GM19455 (cell line): ENCODE data around the gene ACACB.

Source experiments
- ATAC-seq: cut with Tn5 transposase; IDR thresholded peaks from one replicate; pipeline ENCODE4 v1.9.1; 2021; ENCODE audit not compliant: unreplicated experiment

ACACB gene

DNA sequence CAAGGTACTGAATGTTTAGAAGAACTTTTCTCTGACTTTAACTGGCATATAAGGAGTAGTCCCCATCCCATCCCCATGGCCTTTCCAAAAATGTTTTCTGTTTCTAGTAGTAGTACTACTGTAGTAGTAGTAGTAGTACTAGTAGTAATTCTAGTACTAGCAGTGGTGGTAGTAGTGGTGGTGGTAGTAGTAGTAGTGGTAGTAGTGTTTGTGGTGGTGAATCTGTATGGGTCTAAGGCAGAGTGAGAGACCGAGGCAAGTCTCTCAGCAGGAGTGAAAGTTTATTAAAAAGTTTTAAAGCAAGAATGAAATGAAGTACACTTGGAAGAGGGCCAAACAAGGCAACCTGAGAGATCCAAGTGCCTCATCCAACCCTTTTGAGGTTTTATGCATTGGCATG lies 134.1 kb downstream of the ACACB start:
- no peak for ATAC-seq

DNA sequence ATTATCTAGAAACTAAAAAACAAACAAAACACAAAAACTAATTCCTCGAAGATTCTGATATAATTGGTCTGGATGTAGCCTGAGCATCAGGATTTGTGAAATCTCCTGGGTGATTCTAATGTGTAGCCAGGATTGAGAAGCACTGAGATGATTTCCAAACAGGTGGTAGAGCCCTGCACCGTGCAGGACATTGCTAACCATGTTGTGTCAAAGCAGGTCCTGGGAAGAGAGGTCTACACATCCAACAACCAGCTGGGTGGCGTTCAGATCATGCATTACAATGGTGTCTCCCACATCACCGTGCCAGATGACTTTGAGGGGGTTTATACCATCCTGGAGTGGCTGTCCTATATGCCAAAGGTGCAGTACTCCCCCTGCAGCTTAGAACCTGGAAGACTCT lies 136.4 kb downstream of the ACACB start:
- no peak for ATAC-seq

DNA sequence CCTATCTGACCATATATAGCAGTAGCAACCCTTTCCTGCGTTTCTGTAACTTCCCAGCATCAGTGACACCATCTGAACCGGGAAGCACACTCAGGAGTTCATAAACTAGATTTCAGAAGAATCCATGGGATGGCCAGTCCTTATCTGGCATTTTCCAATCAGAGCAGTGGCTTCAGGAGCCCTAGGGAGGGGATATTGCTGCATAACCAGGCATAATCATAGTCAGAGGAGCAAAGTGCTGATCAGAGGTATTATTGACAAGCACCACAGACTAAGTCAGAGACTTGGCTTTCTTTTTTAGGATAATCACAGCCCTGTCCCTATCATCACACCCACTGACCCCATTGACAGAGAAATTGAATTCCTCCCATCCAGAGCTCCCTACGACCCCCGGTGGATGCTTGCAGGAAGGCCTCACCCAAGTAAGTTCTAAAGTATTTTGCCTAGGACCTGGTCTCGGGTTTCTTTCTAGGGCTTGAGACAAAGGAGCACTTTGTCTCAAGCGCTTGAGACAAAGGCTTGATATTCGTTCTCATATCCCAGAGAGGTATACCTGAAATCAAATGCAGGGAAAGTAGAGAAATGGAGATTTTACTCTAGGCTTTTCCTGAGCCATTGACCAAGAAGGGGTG lies 137.6 kb downstream of the ACACB start:
- ATAC-seq: no peak

DNA sequence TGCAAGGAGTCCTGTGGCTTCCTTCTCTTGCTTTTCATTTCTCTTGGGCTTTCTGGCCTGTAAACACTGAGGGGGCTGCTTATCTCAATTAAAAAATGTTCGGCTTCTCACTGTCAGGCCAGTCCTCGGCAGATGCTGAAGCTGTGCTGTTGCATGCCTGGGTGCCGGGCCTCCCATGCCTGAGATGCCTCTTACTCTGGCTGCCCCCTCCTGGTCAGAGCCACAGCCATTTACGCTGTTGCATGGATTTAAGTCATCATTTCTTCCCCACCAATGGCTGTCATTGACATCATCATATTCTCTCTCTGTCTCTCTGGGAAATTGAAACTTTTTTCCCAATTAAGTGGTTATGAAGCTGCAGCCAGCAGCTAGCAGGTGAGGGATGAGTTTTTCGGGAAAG lies 139.0 kb downstream of the ACACB start:
- ATAC-seq: no peak

DNA sequence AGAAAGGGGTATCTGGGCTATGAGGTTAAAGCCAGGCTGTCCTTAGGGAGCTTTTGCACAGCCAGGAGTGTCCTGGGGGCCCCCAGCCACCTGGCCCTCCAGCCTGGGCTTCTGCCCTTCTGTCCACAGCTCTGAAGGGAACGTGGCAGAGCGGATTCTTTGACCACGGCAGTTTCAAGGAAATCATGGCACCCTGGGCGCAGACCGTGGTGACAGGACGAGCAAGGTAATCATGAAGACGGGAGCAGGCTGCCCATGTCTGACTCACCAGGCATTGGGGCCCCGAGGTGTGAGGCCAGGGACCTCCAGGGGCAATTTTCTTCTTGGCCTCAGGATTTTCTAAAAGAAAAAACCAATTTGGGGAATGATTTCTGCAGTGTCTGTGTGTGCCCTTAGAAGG lies 139.6 kb downstream of the ACACB start:
- no peak for ATAC-seq

DNA sequence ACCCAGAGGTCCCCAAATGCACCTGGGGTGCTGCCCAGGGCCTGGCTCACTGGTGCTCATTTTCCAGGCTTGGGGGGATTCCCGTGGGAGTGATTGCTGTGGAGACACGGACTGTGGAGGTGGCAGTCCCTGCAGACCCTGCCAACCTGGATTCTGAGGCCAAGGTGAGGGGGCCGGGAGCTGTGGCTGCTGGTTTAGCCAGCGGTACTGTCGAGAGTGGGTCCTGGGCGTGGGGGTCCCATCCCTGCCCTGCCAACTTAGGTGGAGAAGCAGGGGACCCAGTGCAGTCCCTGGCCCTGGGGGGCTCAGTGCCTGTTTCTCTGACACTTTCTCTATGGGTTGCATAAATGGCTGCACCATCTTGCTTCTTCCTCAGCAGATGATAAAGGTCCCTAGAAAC lies 141.8 kb downstream of the ACACB start:
- no peak for ATAC-seq

DNA sequence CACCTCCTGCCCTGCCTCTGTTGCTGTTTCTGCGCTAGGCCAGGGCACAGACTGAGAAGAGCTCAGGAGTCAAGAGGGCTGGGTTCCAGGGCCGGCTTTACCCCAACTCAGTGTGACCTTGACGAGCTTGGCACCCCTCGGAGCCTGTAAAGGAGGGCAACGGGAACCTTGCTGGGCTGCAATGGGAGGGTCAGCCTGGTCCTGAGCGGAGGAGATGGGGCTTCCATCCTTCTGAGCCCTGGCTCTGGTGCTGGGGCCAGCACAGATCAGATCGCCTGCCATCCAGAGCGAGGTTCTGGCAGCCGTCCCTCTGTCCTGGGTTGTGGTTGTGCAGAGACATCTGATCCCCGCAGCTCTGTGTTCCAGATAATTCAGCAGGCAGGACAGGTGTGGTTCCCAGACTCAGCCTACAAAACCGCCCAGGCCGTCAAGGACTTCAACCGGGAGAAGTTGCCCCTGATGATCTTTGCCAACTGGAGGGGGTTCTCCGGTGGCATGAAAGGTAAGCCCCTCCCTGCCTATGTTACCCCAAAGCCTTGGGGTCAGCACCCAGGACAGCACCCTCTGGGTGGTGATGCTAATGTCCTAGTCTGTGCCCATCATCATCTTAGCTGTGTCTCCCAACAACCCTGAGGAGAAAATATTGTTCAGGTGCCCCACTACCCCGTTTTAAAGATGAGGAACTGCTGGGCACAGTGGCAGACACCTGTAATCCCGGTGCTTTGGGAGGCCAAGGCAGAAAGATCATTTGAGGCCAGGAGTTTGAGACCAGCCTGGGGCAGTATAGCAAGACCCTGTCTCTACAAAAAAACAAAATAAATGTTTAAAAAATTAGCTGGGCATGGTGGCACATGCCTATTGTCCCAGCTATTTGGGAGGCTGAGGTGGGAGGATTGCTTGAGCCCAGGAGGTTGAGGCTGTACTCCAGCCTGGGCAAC lies 142.5 kb downstream of the ACACB start:
- no peak for ATAC-seq

DNA sequence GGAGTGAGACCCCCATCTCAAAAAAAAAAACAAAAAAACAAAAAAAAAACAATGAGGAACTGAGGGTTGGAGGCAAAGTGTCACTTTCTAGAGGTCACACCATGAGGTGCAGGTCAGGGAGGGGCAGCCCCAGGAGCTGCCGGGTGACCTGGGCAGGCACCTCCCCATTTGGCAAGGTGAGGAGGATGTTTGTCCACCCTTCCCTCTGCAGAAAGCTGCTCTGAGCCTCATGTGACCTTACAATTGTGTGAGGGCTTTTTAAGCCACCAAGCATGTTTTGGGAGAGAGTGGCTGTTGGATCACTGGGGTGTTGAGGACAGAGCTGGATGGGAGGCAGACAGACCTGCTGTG lies 143.1 kb downstream of the ACACB start:
- no peak for ATAC-seq

DNA sequence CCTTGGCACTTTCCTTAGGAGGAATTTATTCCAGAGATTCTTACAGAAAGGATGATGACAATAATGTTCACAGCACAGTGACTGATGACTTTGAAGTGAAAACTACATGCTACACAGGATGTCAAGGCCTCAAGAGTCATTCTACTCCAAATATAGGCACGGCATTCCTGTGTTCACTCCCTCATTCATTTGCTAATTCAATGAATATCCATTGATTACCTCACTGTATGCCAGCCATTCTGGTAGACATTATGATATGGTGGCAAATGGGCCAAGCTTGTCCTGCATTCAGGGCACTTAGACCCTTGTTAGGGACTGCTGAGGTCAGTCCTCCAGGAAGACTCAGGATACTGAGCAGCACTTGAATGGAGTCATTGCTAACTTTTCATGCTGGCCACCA lies 144.7 kb downstream of the ACACB start:
- ATAC-seq: no peak

DNA sequence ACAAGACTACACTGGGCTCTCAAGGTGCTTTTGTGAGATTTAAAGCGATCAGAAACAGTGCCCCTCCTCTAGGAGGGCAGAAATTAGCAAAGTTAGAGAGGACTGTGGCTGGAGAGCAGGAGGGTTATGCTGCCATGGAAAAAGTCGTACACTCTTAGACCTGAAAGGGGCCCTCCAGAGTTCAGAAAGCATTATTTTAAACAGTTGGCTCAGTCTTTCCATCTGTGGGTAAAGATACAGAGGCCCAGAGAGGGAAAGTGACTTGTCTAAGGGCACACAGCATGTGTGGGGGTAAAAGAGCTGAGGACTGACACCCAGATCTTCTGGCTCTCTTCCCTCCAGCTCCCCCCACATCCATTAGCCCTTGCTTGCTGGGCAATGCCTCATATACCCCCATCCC lies 145.6 kb downstream of the ACACB start:
- no peak for ATAC-seq

DNA sequence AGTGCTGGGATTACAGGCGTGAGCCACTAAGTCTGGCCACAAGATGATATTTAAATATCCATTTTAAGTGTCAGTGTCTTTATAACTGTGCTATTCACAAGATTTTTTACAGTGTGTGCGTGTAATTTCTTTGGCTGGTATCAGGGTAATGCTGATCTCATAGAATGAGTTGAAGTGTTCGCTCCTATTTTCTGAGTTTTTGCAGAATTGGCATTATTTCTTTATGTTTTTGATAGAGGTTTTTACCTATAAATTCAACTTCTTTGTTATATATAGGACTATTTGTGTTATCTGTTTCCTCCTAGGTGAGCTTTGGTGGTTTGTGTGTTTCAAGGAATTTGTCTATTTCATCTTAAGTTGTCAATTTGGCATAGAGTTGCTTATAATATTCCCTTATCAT lies 147.1 kb downstream of the ACACB start:
- ATAC-seq: no peak

DNA sequence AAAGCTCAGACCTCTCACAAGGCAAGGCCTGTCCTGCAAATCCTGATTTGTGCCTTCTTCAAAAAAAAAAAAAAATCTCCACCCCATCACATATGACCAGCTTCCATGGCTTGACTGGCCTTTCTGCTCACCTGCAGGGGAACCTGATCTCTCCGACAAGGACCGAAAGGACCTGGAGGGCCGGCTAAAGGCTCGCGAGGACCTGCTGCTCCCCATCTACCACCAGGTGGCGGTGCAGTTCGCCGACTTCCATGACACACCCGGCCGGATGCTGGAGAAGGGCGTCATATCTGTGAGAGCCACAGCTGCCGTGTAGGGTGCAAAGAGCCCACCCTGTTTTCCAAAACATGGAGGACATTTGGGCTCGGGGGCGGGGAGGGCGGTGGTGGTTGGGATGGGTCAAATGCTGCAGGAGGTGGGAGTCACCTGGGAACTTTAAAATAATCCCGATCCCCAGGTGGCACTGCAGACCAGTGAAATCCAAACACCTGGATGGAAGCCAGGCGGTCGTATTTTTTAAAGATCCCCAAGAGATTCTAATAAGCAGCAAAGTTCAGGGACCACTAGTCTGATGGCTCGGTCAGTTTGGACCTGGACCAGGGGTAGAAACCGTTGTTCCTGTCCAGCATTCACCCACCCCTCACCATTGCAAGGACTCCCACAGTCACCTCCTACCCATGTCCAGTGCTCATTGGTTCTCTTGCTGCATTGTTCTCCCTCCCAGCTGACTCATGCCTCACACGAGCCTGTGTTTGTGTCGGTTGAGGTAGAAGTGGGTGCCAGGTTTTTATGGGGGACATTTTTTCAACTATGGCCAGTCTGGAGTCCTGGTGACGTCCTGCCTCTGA lies 147.9 kb downstream of the ACACB start:
- ATAC-seq: no peak

DNA sequence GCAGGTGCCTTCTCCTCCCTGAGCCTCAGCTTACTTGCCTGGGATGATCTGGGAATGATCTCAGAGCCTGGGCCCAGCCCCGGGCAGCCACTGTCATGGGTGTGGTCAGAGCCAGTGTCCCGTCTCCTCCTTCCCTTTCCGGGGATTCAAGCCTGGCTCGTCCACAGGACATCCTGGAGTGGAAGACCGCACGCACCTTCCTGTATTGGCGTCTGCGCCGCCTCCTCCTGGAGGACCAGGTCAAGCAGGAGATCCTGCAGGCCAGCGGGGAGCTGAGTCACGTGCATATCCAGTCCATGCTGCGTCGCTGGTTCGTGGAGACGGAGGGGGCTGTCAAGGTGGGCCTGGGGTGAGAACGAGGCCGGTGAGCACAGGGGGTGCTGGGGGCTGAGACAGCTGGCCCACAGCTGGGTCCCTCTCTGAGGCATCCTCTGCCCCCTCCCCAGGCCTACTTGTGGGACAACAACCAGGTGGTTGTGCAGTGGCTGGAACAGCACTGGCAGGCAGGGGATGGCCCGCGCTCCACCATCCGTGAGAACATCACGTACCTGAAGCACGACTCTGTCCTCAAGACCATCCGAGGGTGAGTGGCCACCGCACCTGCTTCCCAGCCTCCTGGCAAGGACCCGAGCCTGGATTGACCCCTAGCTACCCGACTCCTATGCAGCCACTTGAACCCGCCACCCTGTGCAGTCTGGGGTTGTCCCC lies 148.7 kb downstream of the ACACB start:
- no peak for ATAC-seq

DNA sequence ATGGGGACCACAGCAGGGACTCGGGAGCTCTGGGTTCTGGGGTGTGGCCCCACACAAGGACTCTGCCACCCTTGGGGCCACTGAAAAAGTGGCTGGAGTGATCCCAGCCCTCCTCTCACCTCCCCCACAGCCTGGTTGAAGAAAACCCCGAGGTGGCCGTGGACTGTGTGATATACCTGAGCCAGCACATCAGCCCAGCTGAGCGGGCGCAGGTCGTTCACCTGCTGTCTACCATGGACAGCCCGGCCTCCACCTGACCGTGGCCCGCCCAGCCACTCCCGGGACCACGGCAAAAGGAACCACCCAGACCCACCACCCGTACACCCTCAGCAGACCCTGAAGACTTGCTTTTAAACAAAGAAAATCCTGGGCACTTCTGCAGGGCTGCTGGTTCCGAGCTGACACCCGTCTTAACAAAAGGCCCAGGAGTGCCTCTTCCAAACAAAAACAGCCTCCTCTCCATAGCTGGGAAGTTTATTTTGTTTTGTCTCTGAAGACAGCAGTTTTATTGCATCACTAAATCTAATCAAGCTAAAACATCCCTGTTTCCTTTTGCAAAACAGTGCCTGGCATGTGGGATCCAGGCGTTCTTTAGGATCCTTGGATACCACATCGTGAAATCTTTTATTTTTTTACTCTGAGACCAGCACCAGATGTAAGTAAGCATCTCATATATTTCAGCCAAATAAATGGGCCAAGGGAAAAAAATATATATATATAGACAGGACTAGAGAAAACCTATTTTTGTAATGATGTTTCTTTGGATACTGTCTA lies 149.9 kb downstream of the ACACB start:
- no peak for ATAC-seq

DNA sequence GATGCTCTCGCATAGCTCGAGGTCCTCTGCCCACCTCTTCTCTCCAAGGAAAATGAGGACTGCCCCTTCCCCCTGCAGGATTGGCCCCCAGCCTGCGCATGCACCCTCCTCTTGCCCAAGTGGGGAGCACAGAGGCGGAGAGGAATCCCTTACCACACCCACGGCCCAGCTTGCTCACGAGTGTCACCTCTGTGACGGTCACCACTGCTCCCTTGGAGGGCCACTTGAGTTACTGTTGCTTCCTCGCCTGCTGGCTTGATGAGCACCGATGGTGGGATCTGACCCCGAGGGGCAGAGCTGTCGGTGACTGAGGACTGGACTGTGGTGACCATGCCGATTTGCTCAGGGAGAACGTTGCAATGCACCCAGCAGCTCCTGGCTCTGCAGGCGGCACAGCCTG lies 151.0 kb downstream of the ACACB start:
- ATAC-seq: no peak

DNA sequence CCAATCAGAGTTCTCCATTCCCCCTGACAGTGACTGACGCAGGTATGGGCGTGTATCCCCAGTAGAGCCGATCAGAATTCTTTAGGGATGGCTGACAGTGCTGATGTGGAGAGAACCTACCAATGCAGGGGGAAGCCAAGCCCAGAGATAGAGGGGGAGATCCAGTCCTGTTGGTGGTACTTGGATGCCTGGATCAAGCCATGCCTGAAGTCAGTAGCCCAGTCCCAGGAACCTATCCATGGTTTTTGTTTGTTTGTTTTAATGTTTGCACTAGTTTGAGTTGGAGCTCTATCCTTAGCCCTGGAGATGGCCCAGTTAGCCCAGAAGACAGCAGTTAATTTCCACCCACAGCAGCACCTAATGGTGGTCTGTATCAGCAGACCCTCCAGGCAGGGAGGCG lies 152.5 kb downstream of the ACACB start:
- ATAC-seq: no peak

DNA sequence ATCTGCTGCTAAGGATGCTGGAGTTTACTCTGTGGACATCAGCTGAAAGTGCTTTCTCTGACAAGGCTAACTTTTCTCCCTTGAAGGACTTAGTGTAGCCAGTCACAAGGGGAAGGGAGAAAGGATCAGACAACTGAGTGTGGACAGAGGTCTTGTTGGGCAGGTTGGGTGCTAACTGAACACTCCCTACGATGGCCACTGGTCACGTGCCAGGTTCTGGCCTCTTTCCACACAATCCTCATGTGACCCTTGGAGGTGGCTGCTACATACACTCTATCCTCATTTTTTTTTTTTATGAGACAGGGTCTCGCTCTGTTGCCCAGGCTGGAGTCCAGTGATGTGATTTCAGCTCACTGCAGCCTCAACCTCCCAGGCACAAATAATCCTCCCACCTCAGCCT lies 153.0 kb downstream of the ACACB start:
- no peak for ATAC-seq

DNA sequence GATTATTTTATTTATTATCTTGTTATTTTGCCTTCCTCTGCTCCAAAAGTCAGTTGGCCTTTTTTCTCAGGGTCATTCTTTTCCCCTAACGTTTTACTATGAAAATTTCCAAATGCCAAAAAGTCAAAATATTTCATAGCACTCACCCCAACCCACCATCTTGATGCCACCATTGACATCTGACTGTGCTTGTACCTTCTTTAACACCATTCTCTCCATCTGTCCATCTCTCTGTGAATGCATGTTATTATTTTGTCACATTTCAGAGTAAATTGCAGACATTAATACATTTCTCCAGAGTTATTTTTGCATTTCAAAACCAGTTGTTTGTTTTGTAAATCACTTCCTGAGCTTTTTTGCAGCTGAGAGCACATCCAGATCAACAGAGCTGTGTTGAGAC lies 154.1 kb downstream of the ACACB start:
- ATAC-seq: no peak

DNA sequence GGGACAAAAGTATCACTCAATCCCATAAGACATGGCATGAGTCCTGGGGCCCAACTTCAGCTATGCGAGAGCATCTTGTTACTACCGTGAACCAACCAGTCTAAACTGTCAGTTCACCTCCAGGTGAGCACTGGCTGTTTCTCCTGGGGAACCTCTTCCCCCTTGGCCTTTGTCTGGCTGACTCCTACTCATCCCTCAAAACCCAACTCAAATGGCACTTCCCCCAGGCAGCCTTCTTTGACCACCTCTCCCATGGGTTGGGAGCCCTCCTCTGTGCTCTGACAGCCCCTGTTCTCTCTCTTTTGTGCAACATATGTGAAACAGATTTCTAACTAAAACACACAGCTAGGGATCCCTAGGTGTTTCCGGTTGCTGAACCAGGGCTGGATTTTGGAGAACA lies 155.0 kb downstream of the ACACB start:
- ATAC-seq: no peak

DNA sequence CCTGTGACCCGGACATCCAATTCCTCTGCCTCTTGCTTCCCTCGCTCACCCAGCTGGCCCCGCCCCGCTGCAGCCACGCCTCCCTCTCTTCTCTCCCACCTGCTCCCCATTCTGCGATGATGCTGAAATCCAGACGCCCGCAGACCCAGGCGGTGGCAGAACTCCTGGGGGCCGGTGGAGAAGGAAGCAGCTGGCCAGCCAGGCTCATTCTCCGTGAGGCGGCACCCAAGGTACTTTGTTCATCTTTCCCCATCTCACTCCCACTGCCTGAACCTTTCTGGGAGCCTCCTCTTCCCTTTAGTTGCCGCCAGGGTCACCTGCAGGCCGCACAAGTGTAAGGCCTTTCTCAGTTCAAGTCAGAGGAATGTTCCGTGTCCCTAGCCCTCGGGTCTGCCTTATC lies 157.0 kb downstream of the ACACB start:
- no peak for ATAC-seq
